ENCODE measurements around the gene TOX2.

Gene TOX2

DNA sequence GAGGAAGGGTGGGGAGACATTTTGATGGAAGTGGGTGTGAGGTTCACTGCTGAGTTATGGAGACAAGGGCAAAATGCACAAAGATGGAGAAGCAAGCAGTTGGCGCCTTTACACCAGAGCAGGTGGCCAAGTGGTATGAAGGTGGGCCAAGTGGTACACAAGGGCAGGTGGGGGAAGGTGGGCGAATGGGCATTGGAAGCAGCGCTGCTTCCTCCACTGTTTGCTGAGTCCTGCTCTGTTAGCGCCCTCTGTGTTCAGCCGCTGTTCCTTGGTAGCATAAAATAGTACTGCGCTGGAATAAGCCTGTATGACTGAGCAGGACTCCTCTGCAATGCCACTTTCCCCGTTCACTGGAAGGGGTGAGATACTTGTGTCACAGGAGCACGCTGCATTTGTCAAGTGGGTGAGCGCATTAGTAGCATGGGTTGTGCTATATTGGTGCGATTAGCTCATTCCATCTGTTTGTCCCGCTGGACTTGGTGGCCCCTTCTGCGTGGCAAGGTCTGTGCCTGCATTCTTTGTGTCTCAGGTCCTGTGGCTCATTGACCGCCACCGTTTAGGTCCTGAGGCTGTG lies 116.4 kb downstream of the TOX2 start:
- TF ChIP-seq, protein P1, sequence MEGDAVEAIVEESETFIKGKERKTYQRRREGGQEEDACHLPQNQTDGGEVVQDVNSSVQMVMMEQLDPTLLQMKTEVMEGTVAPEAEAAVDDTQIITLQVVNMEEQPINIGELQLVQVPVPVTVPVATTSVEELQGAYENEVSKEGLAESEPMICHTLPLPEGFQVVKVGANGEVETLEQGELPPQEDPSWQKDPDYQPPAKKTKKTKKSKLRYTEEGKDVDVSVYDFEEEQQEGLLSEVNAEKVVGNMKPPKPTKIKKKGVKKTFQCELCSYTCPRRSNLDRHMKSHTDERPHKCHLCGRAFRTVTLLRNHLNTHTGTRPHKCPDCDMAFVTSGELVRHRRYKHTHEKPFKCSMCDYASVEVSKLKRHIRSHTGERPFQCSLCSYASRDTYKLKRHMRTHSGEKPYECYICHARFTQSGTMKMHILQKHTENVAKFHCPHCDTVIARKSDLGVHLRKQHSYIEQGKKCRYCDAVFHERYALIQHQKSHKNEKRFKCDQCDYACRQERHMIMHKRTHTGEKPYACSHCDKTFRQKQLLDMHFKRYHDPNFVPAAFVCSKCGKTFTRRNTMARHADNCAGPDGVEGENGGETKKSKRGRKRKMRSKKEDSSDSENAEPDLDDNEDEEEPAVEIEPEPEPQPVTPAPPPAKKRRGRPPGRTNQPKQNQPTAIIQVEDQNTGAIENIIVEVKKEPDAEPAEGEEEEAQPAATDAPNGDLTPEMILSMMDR (conservative IDR thresholded peaks at IDR 0.05; ENCODE audit: low read length) = no peak
- DNase-seq (ENCODE audit: low read depth) = no peak
- H3K4me3 ChIP-seq (ENCODE audit: low read length) = no peak overlapping the region

DNA sequence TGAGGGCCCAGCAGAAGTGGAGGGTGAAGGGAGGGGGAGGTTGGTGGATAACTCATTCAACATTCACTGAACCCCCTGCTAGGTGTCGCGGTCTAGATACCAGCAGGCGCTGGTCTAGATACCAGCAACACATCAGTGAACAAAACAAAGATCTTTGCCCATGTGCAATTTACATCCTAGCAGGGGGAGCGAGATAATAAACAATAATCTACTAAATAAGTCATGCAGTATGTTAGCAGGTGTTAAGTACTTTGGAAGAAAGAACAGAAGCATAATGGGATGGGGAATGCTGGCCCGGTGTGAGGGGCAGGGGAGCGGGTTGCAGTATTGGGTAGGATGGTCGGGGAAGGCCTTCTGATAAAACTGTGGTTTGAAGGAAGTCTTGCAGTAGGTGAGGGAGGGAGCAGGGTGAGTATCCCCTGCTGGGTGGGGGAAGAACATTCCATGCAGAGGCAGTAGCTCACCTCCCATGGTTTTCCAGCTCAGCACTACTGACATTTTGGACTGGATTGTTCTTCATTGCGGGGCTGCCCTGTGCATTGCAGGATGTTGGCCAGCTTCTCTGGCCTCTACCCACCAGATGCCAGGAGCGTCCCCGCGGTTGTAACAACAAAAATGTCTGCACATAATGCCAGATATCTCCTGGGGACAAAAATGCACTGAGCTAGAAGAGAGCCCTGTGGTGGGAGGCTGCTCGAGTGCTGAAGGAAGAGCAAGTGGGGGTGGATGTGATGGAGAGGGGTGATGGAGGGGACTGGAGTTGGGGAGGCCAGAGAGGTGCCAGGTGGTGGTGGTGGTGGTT lies 117.3 kb downstream of the TOX2 start:
- no peak overlapping the region for H3K4me3 ChIP-seq (ENCODE audit: low read length)
- no peak for DNase-seq (ENCODE audit: low read depth)

DNA sequence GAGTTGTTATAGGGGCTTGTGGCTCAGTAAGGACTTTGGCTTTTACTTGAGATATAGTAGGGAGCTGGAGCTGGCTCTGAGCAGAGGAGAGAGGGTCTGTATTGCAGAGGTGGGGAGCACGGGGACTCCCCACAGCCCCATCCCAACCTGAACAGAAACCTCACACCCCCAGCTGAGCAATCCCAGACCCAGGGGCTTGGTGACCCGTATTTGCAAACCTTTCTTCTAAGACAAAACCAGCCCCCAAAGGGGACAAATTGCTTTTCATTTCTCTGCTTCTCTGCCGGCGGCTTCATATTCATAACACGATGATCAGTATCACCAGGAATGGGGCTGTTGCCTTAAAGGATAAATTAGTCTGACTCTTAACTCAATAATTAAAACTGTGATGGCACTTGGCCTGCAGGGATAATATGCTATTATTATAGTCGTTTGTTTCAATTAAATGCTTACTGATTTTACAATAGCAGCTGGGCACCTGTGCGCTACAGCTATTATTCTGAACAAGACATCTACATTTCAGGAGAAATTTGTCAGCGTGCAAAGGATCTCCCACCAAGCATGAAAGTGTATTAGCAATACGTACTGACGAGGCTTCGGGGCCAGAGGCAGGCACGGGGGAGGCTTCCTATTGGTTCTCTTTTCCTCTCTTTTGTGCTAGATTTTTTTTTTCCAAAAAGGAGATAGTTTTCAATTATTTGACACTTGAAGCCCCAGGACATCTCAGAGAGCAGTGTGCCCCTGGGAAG lies 118.1 kb downstream of the TOX2 start:
- H3K4me3 ChIP-seq (ENCODE audit: low read length) = no peak overlapping the region
- TF ChIP-seq, protein P1 (conservative IDR thresholded peaks at IDR 0.05; ENCODE audit: low read length) = no peak
- DNase-seq (ENCODE audit: low read depth) = no peak

More for the DNA sequence above, 117.3 kb downstream of the TOX2 start:
- TF ChIP-seq, protein P1 (conservative IDR thresholded peaks at IDR 0.05; ENCODE audit: low read length) = no peak

DNA sequence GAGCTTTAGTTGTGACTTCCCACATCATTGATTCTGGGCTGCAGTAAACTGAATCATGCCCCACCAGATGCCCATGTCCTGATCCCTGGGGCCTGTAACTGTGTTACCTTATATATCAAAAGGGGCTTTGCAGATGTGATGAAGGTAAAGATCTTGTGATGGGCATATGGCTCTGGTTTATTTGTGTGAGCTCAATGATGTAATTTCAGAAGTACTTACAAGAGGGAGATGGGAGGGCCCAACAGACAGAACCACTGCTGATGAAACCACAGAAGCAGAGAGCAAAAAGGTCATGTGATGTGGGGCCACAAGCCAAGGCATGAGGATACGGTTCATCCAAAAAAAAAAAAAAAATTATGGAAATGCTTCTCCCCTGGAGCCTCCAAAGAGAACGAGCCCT lies 118.7 kb downstream of the TOX2 start:
- DNase-seq (ENCODE audit: low read depth) = peak; percentile 48
- TF ChIP-seq, protein P1 (conservative IDR thresholded peaks at IDR 0.05; ENCODE audit: low read length) = no peak

DNA sequence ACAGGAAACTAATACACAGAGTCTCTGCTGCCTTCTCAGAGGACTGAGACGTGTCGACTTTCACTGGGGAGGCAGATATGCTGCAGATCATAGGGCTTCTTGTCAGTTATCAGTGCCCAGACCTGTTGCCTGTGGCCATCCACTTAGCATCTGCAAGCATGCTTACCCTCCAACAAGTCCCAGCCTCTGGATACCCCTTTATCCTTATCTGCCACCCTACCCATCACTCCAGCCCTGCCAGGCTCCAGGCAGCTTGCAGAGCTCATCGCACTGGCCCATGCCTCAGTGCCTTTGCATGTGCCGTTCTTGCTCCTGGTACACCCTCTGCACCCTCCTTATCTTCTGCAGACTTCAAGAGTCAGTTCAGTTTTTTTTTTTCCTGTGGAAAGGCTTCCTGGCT lies 119.2 kb downstream of the TOX2 start:
- no peak for DNase-seq (ENCODE audit: low read depth)
- H3K4me3 ChIP-seq (ENCODE audit: low read length) = no peak overlapping the region
- TF ChIP-seq, protein P1 (conservative IDR thresholded peaks at IDR 0.05; ENCODE audit: low read length) = no peak

More for the DNA sequence above, 118.7 kb downstream of the TOX2 start:
- no peak overlapping the region for H3K4me3 ChIP-seq (ENCODE audit: low read length)

DNA sequence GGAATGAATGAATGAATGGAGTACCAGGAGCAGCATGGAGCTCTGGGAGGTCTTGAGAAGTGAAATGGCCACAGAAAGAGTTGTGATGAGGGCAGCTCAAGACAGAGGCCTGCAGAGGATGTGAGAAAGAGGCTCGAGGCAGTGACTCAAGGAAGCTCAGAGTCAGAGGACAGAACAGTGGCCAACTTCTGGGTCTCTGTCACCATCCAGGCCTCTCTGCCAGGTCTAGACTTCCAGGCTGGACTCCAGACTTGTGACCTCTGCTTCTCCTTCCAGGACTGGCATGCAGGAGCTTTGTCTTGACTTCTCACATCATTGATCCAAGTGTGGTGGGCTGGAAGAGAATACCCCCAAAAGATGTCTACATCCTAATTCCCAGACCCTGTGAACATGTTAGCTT lies 119.8 kb downstream of the TOX2 start:
- TF ChIP-seq, protein P1 (conservative IDR thresholded peaks at IDR 0.05; ENCODE audit: low read length) = no peak
- no peak overlapping the region for H3K4me3 ChIP-seq (ENCODE audit: low read length)
- no peak for DNase-seq (ENCODE audit: low read depth)

All from AG10803 (cell line).